Activated CD8-positive, alpha-beta T cell treated with anti-CD3 and anti-CD28 coated beads for 36 hours (primary cell): Measurements from ENCODE around the gene BDP1. TPM values are rescaled to one million over a fixed set of nuclear protein-coding genes. Genes with fewer than 3 reads are reported as not detected.
"Not testable (repeated sequence)": the region's sequence is repeated elsewhere in the genome, so short reads cannot be mapped to it uniquely, and the experiment has no call there.

Experiments
- ATAC-seq: fragments of 200-7000 bp; cut with Tn5 transposase; one replicate; pipeline ENCODE4 v1.10.0; 2021; ENCODE audit warnings: mild to moderate bottlenecking, moderate library complexity
- CTCF ChIA-PET: fragments of 350-600 bp; sonication (Branson Sonifier 250); formaldehyde crosslinking; loops from one replicate; lab custom pipeline; 2021; ENCODE audit warnings: antibody characterized with exemption; lab: Charles Lee
- POLR2A ChIA-PET: fragments of 350-600 bp; sonication (Branson Sonifier 250); formaldehyde crosslinking; loops from one replicate; lab custom pipeline; 2021; ENCODE audit warnings: antibody characterized with exemption; lab: Charles Lee
- DNase-seq: peaks from one replicate; pipeline ENCODE4 v3.0.0-alpha.2; 2020
- H3K27ac Mint-ChIP-seq: one replicate; pipeline ENCODE4 v1.8.0; 2021; ENCODE audit warnings: mild to moderate bottlenecking, mixed read lengths
- H3K27me3 Mint-ChIP-seq: one replicate; pipeline ENCODE4 v1.8.0; 2021; ENCODE audit warnings: mixed read lengths
- H3K36me3 Mint-ChIP-seq: one replicate; pipeline ENCODE4 v1.8.0; 2021; ENCODE audit warnings: low read depth, mixed read lengths
- H3K4me1 Mint-ChIP-seq: one replicate; pipeline ENCODE4 v1.8.0; 2021; ENCODE audit warnings: low read depth, mixed read lengths
- H3K4me3 Mint-ChIP-seq: one replicate; pipeline ENCODE4 v1.8.0; 2021; ENCODE audit warnings: mild to moderate bottlenecking, moderate library complexity, mixed read lengths
- H3K9me3 Mint-ChIP-seq: one replicate; pipeline ENCODE4 v1.8.0; 2021; ENCODE audit warnings: mixed read lengths
- intact Hi-C: fragments of 100-400 bp; cut with micrococcal nuclease; formaldehyde crosslinking; loops from one replicate; pipeline ENCODE4 v1.10.0; 2022
- total RNA-seq, 2 experiments: library from RNA; stranded (reverse); gene quantifications; one replicate each; pipeline ENCODE4 v1.2.3, GENCODE V29; 2021
- TF ChIP-seq, protein P1 (sequence below): fragments of 200-600 bp; IDR thresholded peaks from one replicate; pipeline ENCODE4 v1.8.0; 2022; ENCODE audit warnings: antibody characterized with exemption, mild to moderate bottlenecking

Gene BDP1
- total RNA-seq, 2 experiments from 2014 or later: 26.8 TPM

DNA sequence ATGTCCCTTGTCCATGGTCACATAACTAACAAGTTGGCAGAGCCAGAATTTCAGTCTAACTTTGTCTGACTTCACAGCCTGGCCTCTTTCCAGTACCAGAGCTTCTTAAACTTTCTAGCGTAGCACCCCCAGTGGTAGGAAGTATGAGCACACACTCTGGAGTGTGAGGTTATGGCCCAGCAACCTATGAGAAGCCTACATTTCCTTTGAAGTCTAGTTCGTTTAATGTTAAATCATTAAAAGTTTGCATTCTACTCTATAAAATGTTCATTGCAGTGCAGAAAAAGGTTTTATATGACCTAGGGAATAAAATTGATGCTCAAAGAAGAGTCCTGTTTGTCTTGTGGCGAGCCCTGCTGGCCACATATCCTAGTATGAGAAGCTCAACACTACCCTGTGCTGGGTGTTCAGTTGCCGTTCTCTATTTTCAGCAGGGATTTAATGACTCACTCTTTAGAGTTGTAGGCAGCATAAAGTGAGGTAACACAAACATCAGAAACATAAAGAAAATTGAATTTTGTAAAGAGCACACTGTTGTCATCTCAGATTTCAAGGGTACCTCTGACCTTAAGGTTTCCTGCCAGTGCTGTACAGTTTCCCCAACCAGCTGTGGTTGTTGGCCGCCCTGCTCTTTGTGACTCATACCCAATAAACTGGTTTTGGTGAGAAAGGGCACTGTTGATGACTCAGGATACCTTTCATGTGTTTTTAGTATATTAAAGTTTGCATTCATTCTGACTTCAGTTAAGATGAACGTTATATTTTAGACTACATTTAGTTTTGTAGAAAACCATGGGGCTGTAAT lies 146.0 kb downstream of the BDP1 start:
- Mint-ChIP-seq H3K27me3 (no peaks in the 10 kb centered on the region), H3K27ac (peak overlapping the region; percentile 97), H3K4me1 (peaks cover 35% of the 10 kb centered on the region), H3K4me3 (peak overlapping the region; percentile 35), H3K9me3 (no peaks in the 10 kb centered on the region), H3K36me3 (peaks cover 48% of the 10 kb centered on the region)
- intact Hi-C loops: loop anchor here (2.0 kb wide), 1 partner anchor 15 kb away; the partner anchor contains the start of gene MCCC2
- TF ChIP-seq, protein P1, sequence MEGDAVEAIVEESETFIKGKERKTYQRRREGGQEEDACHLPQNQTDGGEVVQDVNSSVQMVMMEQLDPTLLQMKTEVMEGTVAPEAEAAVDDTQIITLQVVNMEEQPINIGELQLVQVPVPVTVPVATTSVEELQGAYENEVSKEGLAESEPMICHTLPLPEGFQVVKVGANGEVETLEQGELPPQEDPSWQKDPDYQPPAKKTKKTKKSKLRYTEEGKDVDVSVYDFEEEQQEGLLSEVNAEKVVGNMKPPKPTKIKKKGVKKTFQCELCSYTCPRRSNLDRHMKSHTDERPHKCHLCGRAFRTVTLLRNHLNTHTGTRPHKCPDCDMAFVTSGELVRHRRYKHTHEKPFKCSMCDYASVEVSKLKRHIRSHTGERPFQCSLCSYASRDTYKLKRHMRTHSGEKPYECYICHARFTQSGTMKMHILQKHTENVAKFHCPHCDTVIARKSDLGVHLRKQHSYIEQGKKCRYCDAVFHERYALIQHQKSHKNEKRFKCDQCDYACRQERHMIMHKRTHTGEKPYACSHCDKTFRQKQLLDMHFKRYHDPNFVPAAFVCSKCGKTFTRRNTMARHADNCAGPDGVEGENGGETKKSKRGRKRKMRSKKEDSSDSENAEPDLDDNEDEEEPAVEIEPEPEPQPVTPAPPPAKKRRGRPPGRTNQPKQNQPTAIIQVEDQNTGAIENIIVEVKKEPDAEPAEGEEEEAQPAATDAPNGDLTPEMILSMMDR: peak; percentile 80
- CTCF ChIA-PET: interaction anchor here (0.8 to 2.7 kb wide), 12 partner anchors 10 to 156 kb away, joined by 3 to 38 read pairs (median 4); partner anchors contain the start of gene MCCC2
- peak; percentile 90 for DNase-seq
- POLR2A ChIA-PET: interaction anchor here (1.1 to 2.3 kb wide), 2 partner anchors 12 to 146 kb away, joined by 4 to 40 read pairs; partner anchors contain the start of genes BDP1 and MCCC2
- ATAC-seq: peak; percentile 92

DNA sequence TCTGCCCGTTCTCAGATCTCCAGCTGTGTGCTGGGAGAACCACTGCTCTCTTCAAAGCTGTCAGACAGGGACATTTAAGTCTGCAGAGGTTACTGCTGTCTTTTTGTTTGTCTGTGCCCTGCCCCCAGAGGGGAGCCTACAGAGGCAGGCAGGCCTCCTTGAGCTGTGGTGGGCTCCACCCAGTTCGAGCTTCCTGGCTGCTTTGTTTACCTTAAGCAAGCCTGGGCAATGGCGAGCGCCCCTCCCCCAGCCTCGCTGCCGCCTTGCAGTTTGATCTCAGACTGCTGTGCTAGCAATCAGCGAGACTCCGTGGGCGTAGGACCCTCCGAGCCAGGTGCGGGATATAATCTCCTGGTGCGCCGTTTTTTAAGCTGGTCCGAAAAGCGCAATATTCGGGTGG lies 154.5 kb downstream of the BDP1 start:
- ATAC-seq, H3K4me3 Mint-ChIP-seq, DNase-seq, CTCF ChIA-PET, POLR2A ChIA-PET, intact Hi-C loops, H3K9me3 Mint-ChIP-seq, H3K4me1 Mint-ChIP-seq, H3K27ac Mint-ChIP-seq, H3K27me3 Mint-ChIP-seq: not testable (repeated sequence)
- H3K36me3 Mint-ChIP-seq: peaks cover 26% of the 10 kb centered on the region

DNA sequence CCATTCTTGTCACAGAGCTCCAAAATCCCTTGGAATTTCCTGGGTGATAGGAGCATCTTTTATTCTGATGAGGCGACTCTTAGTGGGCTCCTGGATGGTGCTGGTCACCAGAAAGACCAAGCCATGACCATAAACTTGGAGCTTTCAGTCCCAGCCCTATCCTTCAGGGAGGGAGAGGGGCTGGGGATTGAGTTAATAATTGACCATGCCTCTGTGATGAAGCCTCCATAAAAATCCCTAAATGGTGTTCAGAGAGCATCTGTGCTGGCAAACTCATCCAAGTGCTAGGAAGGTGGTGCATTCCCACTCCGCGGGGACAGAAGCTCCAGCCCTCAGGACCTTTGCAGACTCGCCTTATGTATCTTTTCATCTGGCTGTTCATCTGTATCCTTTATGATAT lies 160.4 kb downstream of the BDP1 start:
- H3K36me3 Mint-ChIP-seq: peaks cover 38% of the 10 kb centered on the region
- intact Hi-C loops: no loop called here

More for the DNA sequence above, 160.4 kb downstream of the BDP1 start:
- Mint-ChIP-seq H3K27ac (no peak overlapping the region), H3K4me1 (peaks cover 17% of the 10 kb centered on the region), H3K27me3 (no peaks in the 10 kb centered on the region), H3K4me3 (no peak overlapping the region), H3K9me3 (no peaks in the 10 kb centered on the region)
- ATAC-seq (no peak), DNase-seq (no peak)
- TF ChIP-seq, protein P1: no peak
- CTCF ChIA-PET: no interaction called here
- POLR2A ChIA-PET: no interaction called here

Other genes with a start within 250 kb of the BDP1 start
- gene MCCC2, start 131.7 kb downstream of the BDP1 start, total RNA-seq: 10 to 100 TPM; 60.0 to 60.4 TPM